Measurements from ENCODE around the gene CCP110. TPM values are rescaled to one million over a fixed set of nuclear protein-coding genes. Genes with fewer than 3 reads are reported as not detected.

CCP110 gene
- total RNA-seq, 4 donors from 2014 or later = 8.4 to 21.0 (median 13.5) TPM

- Histone ChIP-seq H3K9me3 (no peaks in the 10 kb centered on the region), H3K4me1 (no peaks in the 10 kb centered on the region), H3K27me3 (no peaks in the 10 kb centered on the region), H3K36me3 (peaks cover 34% of the 10 kb centered on the region), H3K4me3 (no peak overlapping the region), H3K27ac (no peak overlapping the region)
- no peak for DNase-seq (ENCODE audit: low spot score in 2 of 2)
- TF ChIP-seq CTCF (IDR thresholded peaks at IDR 0.05) (no peak), POLR2AphosphoS5 (IDR thresholded peaks at IDR 0.05) (no peak), POLR2A (IDR thresholded peaks at IDR 0.05) (no peak), EP300 (IDR thresholded peaks at IDR 0.05) (no peak)
- WGBS = 91% methylated on average over 6 of the region's 6 CpGs
Measured at GRCh38 chr16:19598805-19599510, 75.2 kb downstream of the CCP110 start.

- 70% methylated on average over 5 of the region's 5 CpGs for WGBS
- Histone ChIP-seq H3K9me3 (no peaks in the 10 kb centered on the region), H3K4me3 (no peak overlapping the region), H3K4me1 (no peaks in the 10 kb centered on the region), H3K27me3 (no peaks in the 10 kb centered on the region), H3K36me3 (peaks cover 36% of the 10 kb centered on the region), H3K27ac (no peak overlapping the region)
- no peak for DNase-seq (ENCODE audit: low spot score in 2 of 2)
- TF ChIP-seq EP300 (IDR thresholded peaks at IDR 0.05) = no peak
Measured at GRCh38 chr16:19599968-19600716, 76.4 kb downstream of the CCP110 start.

GRCh38 chr16:19601083-19601976 lies 77.6 kb downstream of the CCP110 start:
- 65% methylated on average over 13 of the region's 13 CpGs for WGBS
- Histone ChIP-seq H3K27ac (no peak overlapping the region), H3K27me3 (no peaks in the 10 kb centered on the region), H3K36me3 (peaks cover 37% of the 10 kb centered on the region), H3K9me3 (peaks cover 4% of the 10 kb centered on the region), H3K4me3 (no peak overlapping the region), H3K4me1 (no peaks in the 10 kb centered on the region)
- no peak for DNase-seq (ENCODE audit: low spot score in 2 of 2)
- TF ChIP-seq POLR2A (IDR thresholded peaks at IDR 0.05) (no peak), CTCF (IDR thresholded peaks at IDR 0.05) (peak; percentile 28 to 59)

Other genes starting within 250 kb of the CCP110 start
- not detected for gene CLEC19A, start 238.2 kb upstream of the CCP110 start, total RNA-seq
- 1 to 10 TPM; 1.1 to 2.0 (median 1.7) TPM for gene TMC5, start 106.1 kb upstream of the CCP110 start, total RNA-seq
- 10 to 100 TPM; 32.7 to 58.1 (median 44.7) TPM for gene GDE1, start 1.8 kb upstream of the CCP110 start, total RNA-seq
- 10 to 100 TPM; 16.3 to 30.4 (median 20.7) TPM for gene VPS35L, start 31.8 kb downstream of the CCP110 start, total RNA-seq
- gene KNOP1, start 194.3 kb downstream of the CCP110 start, total RNA-seq = 10 to 100 TPM in 3 of 4 donors, 1 to 10 TPM in 1; 7.9 to 22.8 (median 19.5) TPM
- gene IQCK, start 194.3 kb downstream of the CCP110 start, total RNA-seq = 10 to 100 TPM; 10.7 to 21.6 (median 18.7) TPM

All from suprapubic skin (tissue), 4 donors.